ENCODE results near the gene RAP1GAP2. TPM values are rescaled to one million over a fixed set of nuclear protein-coding genes. Genes with fewer than 3 reads are reported as not detected.
"Not testable (repeated sequence)": the region's sequence is repeated elsewhere in the genome, so short reads cannot be mapped to it uniquely, and the experiment has no call there.

RAP1GAP2 gene
- polyA plus RNA-seq, 1 experiment: 2.8 TPM

GRCh38 chr17:2989855-2990254, 193.6 kb downstream of the RAP1GAP2 start:
- no peaks in the 10 kb centered on the region; the same call in 1 of the 2 replicates for H3K9me3 ChIP-seq (ENCODE audit: control insufficient read depth, insufficient read depth, low read length)
- ChIA-PET CTCF (no interaction called here), POLR2A (no interaction called here)
- no peak for TF ChIP-seq CTCF (IDR thresholded peaks at IDR 0.05; ENCODE audit: low read depth, low read length)
- H3K4me3 ChIP-seq (ENCODE audit: low read depth, low read length): no peak overlapping the region
- H3K27me3 ChIP-seq (ENCODE audit: control insufficient read depth, insufficient read depth, low read length): no peaks in the 10 kb centered on the region
- no peak for DNase-seq (ENCODE audit: low read depth, low spot score)
- H3K27ac ChIP-seq (ENCODE audit: low read depth, low read length): no peak overlapping the region

- Histone ChIP-seq H3K27me3 (ENCODE audit: control insufficient read depth, insufficient read depth, low read length) (no peaks in the 10 kb centered on the region), H3K27ac (ENCODE audit: low read depth, low read length) (no peak overlapping the region), H3K9me3 (ENCODE audit: control insufficient read depth, insufficient read depth, low read length) (no peaks in the 10 kb centered on the region; the same call in 1 of the 2 replicates), H3K4me3 (ENCODE audit: low read depth, low read length) (no peak overlapping the region)
- TF ChIP-seq CTCF (IDR thresholded peaks at IDR 0.05; ENCODE audit: low read depth, low read length): no peak
- CTCF ChIA-PET: no interaction called here
- POLR2A ChIA-PET: no interaction called here
- no peak for DNase-seq (ENCODE audit: low read depth, low spot score)
Measured at GRCh38 chr17:2990396-2990795, 194.2 kb downstream of the RAP1GAP2 start.

DNA sequence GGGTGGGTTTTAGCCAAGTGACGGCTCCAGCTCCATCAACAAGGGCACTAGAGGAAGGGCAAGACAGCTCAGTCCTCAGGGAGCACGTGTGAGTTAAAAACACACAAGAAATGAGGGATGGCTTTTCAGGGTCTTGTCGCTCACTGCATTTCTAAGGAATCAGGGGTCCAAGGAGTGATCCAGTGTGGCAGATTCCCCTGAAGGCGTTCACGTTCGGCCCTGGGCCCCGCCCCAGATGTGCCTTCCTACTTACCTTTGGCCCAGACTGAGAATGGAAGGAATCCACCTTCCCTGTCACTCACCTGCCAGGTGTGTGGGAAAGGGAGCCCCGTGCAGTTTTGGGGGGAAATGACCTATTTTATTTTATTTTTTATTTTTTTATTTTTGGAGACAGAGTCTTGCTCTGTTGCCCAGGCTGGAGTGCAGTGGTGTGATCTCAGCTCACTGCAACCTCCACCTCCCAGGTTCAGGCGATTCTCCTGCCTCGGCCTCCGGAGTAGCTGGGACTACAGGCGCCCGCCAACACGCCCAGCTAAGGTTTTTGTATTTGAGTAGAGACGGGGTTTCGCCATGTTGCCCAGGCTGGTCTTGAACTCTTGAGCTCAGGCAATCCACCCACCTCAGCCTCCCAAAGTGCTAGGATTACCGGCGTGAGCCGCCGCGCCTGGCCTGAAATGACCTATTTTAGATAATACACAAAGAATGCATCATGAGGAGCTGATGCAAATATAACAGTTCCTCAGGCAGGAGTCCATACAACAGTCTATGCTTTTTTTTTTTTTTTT, 195.3 kb downstream of the RAP1GAP2 start:
- H3K9me3 ChIP-seq (ENCODE audit: control insufficient read depth, insufficient read depth, low read length); DNase-seq (ENCODE audit: low read depth, low spot score); H3K4me3 ChIP-seq (ENCODE audit: low read depth, low read length); POLR2A ChIA-PET; H3K27me3 ChIP-seq (ENCODE audit: control insufficient read depth, insufficient read depth, low read length); CTCF ChIA-PET; H3K27ac ChIP-seq (ENCODE audit: low read depth, low read length): not testable (repeated sequence)

DNA sequence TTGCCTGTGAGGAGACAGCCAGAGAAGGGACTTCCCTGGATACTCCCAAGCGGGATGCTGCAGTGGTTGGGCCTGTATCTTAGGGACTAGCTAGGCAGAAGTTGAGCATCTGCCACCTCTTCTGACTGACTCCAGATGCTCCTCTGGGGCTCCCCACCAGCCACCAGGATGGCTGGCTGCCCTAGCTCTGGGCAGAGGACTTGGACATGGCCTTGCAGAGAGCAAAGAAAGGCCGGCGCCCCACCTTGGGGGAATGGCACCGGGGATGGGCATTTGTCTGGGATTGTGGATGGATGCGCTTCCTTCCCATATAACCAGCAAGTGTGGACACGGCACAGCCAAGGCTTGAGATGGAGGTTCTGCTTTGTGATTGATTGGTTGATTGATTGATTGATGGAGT, 198.2 kb downstream of the RAP1GAP2 start:
- ChIA-PET POLR2A (no interaction called here), CTCF (no interaction called here)
- no peak for TF ChIP-seq CTCF (IDR thresholded peaks at IDR 0.05; ENCODE audit: low read depth, low read length)
- Histone ChIP-seq H3K9me3 (ENCODE audit: control insufficient read depth, insufficient read depth, low read length) (no peaks in the 10 kb centered on the region; the same call in 1 of the 2 replicates), H3K4me3 (ENCODE audit: low read depth, low read length) (no peak overlapping the region), H3K27ac (ENCODE audit: low read depth, low read length) (no peak overlapping the region), H3K27me3 (ENCODE audit: control insufficient read depth, insufficient read depth, low read length) (no peaks in the 10 kb centered on the region)
- no peak for DNase-seq (ENCODE audit: low read depth, low spot score)

GRCh38 chr17:2995377-2995776, 199.1 kb downstream of the RAP1GAP2 start:
- Histone ChIP-seq H3K27me3 (ENCODE audit: control insufficient read depth, insufficient read depth, low read length) (no peaks in the 10 kb centered on the region), H3K27ac (ENCODE audit: low read depth, low read length) (no peak overlapping the region), H3K4me3 (ENCODE audit: low read depth, low read length) (no peak overlapping the region), H3K9me3 (ENCODE audit: control insufficient read depth, insufficient read depth, low read length) (no peaks in the 10 kb centered on the region; the same call in 1 of the 2 replicates)
- no peak for DNase-seq (ENCODE audit: low read depth, low spot score)
- no peak for TF ChIP-seq CTCF (IDR thresholded peaks at IDR 0.05; ENCODE audit: low read depth, low read length)
- CTCF ChIA-PET: interaction anchor here (0.5 kb wide), 1 partner anchor 9 kb away, joined by 3 read pairs; no protein-coding TSS in a partner anchor
- POLR2A ChIA-PET: no interaction called here

Measured in AG04450 (cell line).